CD4-positive, alpha-beta T cell treated with Interferon alpha-2 for 1 hour (primary cell): ENCODE measurements around the gene ZNF282.
A peak's percentile ranks its signal among the peaks of the same experiment; 100 is the strongest.

Experiments
- DNase-seq, 2 donors: peaks; one replicate each; pipeline ENCODE4 v3.0.0-alpha.2; 2020 to 2022

ZNF282 gene

DNA sequence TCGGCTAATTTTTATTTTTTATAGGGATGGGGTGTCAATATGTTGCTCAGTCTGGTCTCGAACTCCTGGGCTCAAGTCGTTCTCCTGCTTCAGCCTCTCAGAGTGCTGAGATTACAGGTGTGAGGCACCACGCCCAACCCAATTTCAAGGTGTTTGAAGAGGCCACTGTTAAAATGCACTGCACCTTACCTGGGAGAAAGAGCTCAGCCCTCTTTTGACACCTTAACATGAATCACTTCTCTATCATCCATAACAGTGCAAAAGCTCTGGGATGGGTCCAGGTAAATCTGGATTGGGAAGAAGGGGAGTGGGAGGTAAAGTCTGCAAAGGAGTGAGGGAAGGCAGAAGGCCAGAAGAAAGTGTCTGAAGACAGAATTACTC lies 557 bp upstream of the ZNF282 start:
- no peak for DNase-seq

DNA sequence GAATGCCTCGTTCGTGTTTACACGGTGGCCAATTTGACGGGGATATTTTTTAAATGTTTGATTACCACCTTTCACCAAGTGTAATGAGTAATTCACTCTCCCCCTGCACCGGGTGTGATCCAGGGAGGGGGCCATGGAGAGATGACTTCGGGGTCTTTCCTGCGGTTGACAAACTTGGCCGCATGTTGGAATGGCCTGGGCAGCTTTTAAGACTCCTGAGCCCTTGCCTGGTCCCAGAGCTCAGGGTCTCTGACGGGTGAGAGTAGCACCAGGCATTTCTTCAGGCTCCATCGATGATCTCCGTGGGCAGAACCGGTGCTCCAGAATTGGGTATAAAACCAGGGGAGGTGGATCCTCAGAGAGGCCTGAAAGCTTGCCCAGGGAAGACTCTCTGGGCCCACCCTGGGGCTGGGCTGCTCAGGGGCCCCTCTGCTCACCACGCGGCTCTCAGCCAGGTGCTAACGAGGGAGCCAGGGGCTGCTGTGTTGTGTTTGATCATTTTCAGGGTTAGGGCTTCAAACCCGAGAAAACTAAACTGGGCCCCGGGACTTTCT lies 882 bp downstream of the ZNF282 start:
- no peak for DNase-seq

DNA sequence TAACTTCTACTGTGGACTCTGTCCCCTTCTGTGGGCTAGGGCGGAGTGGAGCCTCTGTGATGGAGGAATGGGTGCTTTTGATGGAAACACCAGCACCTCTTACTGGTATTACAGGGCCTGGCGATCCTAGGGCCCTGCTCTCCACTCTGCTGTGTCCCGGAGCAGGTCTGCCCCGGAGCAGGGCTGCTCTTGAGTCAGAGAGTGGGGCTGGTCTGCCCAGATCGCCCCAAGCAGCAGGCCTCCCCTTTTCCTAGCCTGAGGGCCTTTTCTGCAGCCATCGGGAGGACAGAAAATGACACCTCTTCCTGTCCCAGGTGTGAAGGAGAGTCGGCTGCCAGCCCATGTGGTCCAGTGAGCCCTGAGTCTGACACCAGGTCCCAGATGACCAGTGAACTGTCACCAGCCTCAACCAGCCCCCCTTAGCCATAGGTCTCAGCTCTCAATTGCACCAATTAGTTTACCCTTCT lies 1.4 kb downstream of the ZNF282 start:
- DNase-seq, result no peak

DNA sequence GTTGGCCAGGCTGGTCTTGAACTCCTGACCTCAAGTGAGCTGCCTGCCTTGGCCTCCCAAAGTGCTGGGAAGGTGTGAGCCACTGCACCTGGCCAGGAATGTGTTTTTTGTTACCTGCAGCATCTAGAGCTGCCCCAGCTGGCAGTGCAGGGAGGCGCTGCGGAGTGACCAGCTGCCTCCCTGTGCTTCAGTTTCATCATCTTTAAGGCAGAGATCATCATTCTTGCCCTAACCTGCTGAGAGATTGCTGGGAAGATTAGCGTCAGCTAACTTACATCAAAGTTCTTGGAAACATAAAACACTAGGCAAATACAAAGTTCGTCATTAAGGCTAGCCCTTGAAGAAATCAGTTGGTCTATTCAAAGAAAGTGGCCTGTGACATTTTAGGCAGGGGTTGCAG lies 2.3 kb downstream of the ZNF282 start:
- DNase-seq, result no peak

DNA sequence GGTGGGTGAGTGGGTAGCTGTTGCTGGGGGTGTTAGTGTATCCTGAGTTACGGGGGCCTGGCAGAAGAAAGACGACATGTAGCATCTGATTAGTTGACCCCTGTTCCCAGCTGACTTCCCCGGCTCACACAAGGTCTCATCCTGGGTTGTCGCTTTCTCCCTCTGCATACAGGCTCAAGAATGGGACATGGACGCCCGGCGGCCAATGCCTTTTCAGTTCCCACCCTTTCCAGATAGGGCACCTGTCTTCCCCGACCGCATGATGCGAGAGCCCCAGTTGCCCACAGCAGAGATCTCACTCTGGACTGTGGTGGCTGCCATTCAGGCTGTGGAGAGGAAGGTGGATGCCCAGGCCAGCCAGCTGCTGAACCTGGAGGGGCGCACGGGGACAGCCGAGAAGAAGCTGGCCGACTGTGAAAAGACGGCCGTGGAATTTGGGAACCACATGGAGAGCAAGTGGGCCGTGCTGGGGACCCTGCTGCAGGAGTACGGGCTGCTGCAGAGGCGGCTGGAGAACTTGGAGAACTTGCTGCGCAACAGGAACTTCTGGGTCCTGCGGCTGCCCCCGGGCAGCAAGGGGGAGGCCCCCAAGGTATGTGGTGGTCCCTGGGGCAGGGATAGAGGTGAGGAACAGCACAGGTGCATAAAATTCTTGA lies 2.9 kb downstream of the ZNF282 start:
- no peak for DNase-seq

DNA sequence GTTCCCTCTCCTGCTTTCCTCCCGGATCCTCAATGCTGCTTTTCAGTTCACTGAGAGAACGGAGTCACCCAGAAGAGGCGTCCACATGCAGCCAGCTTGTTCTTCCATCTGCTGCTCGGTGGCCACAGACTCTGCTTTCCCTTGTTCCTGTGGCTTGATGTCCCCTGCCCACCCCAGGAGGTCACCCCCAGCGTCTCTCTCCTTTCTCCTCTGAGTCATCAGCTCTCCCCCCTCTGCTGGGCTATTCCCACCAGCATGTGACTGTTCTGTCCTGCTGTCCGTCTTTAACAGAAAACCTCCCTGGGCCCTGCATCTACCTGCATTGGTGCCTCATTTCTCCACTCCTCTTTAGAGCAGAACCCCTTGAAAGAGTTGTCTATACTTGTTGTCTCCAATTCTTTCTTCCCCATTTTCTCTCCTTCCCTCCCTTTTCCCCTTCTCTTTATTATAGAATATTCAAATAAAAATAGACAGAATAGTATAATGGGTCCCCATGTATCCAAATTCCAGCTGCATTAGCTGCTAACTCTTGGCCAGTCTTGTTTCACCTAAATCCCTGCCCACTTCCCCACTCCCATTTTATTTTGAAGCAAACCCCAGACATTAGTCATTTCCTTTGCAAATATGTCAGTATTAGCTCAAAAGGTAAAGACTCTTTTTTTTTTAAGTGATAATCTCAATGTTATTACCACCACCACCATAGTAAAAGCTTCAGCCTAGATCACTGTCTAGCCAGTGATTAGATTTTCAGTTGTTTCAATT lies 4.1 kb downstream of the ZNF282 start:
- DNase-seq, result no peak

DNA sequence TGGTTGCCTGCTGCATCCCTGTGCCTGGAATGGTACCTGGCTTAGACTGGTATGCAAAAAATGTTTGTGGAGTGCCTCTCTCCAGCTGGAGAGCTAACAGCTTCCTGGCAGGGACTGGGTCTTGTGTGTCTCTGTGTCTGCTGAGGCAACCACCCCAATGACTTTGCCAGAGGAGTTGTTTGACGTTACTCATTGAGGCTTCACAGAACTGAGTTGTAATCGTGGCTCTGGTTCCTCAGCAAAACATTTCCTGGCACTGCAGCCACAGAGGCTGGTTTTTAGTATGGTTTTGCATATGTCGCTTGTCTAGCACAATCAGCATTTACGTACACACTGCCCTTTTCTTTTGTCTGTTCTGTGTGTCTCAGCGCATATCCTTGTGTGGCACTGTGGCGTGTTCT lies 7.5 kb downstream of the ZNF282 start:
- DNase-seq, result no peak

DNA sequence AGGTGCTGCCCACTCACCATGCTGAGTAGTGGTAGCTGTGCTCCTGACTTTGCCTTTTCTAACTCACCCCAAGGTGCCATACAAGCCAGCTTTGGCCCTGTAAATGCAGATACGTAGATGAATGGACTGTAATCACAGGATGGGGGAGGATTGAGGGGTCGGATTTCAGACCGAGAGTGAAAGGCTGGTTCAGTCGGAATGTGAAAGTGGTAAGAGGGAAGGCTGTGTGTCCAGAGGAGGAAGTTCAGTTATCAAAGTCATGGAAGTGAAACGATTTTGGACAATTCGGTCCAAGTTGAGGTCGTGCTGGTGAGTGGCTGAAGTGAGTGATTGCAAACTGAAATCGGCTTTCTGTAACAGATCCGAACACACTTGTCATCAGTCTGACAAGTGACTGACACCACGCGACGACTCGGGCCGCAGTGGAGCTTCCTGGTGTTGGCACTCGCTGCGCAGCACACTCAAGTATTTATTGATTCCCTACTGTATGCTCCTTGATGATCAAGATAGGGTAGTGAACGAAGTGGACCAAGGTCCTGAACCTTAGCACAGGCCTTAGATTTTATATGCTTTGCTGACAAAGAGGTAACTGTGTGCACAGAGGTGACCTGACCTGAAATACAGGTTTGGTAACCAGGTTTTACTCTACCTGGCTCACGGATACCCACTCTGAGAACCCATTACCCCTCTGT lies 10.5 kb downstream of the ZNF282 start:
- DNase-seq, result no peak

DNA sequence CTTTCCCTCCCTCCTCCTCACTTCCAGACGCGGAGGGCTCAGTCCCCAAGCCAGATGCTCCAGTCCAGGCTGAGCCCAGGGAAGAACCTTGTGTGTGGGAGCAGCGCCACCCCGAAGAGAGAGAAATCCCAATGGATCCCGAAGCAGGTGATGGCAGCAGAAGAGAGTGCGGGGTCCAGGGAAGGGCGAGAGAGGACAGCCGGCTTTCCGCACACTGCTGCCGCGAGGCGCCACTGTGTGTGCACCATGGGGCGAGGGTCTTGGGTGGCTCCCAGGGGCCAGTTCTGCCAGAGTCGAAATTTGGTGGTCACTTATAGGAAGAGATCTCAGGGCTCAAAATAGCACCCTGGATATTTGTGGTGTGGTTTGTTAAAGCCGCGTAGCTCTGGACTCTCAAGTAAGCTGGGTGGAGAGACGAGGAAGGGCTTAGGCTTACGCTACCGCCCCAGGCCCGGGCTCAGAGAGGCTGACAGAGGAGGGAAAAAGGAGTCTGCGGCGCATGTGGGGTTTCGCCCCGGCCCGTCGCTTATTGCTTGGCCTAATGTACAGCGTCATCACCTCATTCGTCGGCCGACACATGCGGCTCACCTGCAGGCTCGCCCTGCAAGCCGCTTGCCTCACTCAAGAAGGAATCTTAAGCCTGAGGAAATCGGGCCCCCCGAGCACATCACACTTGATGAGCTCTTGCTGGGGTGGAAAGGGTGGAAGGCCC lies 12.1 kb downstream of the ZNF282 start:
- no peak for DNase-seq

DNA sequence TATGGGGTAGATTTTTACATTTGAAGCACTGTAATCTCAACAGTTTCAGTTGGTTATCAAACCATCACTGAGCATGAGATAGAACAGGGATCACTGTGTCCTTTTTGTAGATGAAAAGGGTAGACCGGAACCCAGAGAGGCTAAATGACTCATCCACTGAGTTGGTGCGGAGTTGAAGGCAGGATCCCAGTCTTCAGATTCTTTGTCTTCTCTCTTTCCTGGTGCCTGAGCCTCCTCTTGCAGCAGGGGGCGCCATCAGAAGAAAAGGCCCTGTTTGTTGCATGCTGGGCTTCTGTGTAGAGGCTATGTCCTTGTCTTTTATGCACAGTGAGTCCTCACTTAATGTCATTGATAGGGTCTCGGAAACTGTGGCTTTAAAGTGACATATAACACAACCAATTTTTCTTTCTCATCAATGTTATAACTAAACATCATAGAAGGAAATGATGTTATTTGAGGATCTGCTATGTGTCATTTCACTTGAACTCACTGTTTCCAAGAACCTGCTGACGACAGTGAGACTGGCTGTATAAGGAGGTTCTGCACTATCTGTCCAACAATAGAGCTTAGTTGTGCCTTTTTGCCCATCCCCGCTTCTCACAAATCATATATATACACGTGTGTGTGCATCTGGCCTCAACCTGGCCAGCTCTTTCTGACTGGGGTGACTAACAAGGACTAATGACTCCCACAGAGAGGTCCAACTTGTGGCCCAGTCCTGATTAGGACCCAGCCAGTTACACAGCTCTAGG lies 14.3 kb downstream of the ZNF282 start:
- peak; percentile 43 to 67 for DNase-seq

DNA sequence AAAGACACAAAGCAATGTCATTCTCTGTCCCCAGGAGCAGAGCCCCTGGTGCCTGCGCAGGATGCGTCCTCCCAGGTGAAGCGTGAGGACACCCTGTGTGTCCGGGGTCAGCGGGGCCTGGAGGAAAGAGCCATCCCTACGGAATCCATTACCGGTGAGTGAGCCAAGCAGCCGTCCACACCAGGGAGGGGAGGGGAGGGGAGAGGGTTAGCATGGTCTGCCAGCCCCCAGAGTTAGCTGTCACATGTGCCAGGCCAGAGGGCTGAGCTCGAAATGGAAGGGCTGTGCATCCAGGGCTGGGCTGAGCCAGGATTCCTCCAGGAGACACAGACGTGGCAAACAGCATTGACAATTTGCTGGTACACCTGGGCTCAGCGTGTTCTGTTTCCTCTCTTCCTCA lies 15.2 kb downstream of the ZNF282 start:
- no peak for DNase-seq

DNA sequence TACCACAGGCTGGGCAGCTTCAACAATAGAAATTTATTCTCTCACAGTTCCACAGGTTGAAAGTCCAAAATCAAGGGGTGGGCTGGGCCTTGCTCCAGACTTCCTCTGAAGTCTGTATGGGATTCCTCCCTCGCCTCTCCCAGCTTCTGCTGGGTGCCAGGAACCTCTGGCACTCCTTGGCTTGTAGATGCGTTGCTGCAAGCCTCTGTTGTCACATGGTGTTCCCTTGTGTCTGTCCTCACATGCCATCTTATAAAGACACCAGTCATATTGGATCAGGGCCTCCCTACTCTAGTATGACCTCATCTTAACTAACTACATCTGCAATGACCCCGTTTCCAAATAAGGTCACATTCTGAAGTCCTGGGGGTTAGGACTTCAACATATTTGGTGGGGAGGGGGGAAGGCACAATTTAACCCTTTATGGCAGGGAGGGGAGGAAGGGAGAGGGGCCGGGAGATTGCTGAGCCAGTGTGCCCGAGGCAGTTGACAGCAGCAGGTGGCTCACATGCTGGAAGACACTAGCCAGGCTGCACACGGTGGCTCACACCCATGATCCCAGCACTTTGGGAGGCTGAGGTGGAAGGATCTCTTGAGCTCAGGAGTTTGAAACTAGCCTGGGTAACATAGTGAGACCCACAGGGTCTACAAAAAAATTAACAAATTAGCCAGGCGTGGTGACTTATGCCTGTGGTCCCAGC lies 18.8 kb downstream of the ZNF282 start:
- no peak for DNase-seq

DNA sequence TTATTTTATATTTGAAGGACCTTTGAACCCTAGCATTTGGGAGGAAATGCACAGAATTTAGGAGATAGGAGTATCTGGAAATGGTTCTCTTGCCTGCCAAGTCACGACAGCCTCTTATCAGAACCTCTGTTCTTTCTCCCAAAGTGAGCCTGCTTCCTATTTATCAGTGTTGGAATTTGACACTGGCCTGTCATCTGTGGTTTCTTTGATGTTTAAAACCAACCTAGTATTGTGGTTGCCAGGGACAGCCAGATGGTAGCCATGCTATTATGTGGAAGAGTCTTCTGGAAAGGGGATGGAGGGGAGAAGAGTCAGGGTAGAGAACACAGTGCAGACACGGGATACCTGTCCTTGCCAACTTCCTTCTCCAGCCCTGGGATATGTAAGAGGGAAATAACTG lies 21.1 kb downstream of the ZNF282 start:
- no peak for DNase-seq

DNA sequence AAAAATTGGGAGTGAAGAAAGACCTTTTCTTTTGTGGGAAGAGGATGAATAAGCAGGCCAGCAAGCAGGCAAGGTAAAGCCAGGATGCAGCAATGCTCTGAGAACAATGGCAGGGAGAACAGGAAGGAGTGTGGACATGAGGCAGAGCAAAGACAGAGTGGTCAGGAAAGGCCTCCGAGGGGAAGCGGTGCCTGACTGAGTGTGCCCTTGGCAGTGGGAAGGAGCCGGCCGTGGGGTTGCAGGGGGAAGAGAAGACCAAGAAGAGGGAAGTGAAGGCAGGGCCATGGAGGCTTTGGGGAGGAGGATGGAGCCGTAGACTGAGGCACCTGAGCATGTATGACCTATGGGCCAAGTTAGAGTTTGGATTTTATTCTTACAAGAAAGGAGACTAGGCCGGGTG lies 22.2 kb downstream of the ZNF282 start:
- DNase-seq, result no peak

DNA sequence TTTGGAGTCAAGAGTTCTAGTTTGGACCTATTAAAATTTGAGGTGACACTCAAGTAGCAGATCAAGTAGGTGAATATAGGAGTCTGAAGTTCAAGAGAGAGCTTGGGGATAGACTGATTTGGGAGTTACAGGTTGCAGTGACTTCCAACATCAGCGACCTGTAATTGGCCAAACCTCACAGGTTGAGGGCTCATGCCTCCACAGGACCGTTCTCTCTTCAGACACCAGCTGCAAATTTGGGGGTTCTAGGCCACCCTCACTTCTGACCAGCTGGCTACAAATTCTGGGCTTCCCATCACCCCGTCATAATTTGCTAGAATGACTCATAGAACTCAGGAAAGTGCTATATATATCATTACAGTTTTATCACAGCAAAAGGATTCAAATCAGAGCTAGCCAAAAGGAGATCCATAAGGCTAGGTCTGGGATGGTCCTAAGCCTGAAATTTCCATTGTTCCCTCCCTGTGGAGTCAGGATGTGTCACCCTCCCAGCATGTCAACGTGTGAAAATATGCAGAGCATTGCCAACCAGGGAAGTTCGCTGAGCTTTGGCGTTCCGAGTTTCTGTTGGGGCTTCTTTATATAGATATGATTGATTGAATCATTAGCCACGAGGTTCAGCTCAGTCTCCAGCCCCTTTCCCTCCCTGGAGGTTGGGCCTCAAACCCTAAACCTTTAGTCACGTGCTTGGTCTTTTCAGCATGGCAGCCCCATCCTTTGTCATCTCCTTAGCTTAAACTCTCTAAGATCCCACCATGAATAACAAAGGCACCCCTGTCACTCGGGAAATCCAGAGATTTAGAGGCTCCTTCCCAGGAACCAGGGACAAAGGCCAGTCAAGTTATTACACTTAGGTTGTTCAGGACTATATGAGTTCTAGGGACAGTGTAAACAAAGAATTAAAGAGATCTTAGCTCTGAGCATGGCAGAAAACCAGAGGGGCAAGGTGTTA lies 23.4 kb downstream of the ZNF282 start:
- DNase-seq, result no peak

DNA sequence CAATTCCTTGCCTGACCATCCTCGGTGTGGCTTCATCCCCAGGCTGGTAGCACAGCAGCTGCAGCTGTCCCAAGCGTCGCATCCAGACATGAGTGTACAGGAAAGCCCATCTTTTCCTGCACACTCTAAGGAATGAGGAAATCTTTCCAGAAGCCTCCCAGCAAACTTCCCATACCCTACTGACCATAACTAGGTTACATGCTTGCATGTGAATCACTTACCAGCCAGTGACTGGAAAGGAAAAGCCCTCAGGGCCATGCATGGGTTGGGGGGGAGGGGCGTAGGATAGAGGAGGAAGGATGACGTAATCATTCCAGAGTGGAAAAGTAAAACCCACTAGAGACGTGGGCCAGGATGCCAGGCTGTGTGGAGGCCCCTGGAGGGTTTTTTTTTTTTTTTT lies 25.2 kb downstream of the ZNF282 start:
- DNase-seq, result no peak

DNA sequence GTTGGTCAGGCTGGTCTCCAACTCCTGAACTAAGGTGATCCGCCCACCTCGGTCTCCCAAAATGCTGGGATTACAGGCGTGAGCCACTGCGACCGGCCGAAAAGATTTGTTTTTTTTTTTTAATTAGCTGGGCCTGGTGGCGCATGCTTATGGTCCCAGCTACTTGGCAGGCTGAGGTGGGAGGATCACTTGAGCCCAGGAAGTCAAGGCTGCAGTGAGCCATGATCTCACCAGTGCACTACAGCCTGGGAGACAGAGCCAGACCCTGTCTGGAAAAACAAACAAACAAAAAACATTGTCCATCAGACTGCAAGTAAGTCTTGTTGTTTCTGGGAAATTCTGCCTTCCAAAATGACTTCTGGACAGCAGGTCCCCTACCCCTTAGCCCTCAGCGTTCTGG lies 27.8 kb downstream of the ZNF282 start:
- no peak for DNase-seq

DNA sequence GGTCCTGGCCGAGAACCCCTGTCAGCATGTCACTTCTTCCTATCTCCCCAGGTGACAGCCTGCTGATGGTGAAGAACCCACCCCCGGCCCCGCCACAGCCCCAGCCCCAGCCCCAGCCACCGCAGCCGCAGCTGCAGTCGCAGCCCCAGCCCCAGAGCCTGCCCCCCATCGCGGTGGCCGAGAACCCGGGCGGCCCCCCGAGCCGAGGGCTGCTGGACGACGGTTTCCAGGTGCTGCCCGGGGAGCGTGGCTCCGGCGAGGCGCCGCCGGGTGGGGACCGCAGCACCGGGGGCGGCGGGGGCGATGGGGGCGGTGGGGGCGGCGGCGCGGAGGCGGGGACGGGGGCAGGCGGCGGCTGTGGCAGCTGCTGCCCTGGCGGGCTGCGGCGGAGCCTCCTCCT lies 28.4 kb downstream of the ZNF282 start:
- DNase-seq, result no peak

DNA sequence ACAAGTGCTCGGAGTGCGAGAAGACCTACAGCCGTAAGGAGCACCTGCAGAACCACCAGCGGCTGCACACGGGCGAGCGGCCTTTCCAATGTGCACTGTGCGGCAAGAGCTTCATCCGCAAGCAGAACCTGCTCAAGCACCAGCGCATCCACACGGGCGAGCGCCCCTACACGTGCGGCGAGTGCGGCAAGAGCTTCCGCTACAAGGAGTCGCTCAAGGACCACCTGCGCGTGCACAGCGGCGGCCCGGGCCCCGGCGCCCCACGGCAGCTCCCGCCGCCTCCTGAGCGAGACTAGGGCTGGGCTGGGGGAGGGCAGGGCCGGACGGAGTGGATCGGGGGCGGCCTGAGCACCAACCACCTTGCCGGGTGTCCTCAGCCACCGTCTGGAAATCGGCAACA lies 29.0 kb downstream of the ZNF282 start:
- DNase-seq, result no peak

DNA sequence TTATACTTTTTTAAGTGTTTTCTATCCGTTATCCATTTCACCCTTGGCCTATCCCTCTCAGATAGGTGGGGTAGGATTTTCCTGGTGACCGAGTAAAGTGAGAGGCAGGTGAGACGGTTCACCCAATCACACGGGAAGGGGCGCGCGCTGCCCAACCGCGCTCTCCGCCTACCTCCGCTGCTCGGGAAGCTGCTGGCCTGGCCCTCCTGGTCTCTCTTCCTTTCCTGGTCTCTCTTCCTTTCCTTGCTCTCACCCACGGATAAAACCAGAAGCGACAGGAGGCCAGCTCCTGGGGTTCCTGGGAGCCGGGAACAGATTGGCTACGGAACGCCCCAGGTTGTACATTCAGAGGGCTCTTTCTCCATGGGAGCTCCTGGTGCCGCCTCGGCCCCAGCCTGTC lies 29.8 kb downstream of the ZNF282 start:
- DNase-seq, result no peak

DNA sequence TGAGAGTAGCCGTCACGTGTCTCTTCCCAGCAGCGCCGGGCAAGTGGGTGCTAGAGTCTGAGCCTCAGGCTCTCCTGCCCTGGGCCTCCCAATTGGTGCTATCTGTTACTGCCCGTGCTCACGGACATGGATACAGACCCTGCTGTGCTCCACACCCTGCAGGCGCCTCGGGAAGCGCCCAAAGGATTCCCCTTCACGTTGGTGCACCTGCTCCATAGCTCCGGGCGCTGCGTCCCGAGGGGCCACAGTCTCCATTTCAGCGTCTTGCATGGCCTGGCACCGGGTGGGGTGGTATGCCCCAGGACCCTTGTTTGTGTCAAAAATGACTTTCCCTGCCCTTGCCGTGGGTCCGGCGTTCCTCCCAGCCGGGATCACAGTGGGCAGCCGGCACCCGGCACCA lies 30.3 kb downstream of the ZNF282 start:
- no peak for DNase-seq
